NCI-H460 (cell line): ENCODE measurements around the gene NADK2. TPM values are rescaled to one million over a fixed set of nuclear protein-coding genes. Genes with fewer than 3 reads are reported as not detected.

ENCODE experiments used
- DNase-seq: peaks from one replicate; pipeline ENCODE4 v3.0.0-alpha.2; 2016; ENCODE audit warnings: low read depth; ENCODE audit errors: extremely low read depth
- total RNA-seq: library from RNA; depleted of rRNA; stranded (reverse); fragments of >200 nt; shearing (Covaris generic); gene quantifications from 2 replicates; pipeline ENCODE4 v1.2.3, GENCODE V29; 2014

NADK2 gene
- total RNA-seq, 1 experiment from 2014 or later = 33.6 TPM

DNA sequence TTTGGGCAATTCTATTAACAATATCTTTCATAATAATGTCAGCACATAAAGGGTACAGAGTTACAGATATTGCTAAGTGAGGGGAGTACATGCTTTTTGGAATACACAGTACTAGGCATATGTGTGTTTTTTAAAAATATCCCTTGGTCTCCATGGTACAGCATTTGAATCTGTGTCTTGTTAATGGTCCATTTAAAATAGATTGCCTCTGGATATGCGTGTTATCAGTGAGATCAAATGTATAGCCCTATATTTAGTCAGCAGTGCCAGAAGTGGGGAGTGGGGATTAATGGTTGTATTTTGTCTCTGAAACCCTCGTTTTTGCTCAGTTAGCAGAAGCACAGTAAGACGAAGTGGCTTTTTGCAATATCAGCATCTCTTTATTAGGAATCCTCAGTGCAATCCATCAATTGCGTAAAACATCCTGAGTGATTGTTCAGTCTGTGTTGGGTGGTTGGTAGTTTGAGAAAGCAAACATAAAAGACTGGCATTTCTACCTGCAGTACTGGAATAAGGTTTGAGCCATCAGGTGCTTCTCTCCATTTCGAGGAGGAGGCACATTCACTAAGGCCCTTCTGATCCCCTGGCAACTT, 70.8 kb downstream of the NADK2 start:
- no peak for DNase-seq

DNA sequence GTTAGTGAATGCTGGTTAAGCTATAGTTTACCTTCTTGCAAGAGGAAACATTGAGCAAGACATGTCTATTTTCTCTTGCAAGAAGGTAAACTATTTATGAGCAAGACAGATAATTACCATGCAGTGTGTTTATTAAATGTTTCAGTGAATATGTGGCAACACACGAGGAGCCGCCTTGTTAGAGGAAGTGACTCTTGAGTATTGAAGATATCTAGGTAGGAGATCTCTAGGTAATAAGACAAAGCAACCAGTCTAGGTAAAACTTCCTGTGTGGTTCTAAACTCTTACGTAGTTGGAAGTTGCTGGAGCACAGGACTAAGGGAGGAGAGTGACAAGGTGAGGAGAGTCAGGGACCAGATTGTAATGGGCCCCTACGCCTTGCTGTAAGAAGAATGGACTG, 73.0 kb downstream of the NADK2 start:
- no peak for DNase-seq

DNA sequence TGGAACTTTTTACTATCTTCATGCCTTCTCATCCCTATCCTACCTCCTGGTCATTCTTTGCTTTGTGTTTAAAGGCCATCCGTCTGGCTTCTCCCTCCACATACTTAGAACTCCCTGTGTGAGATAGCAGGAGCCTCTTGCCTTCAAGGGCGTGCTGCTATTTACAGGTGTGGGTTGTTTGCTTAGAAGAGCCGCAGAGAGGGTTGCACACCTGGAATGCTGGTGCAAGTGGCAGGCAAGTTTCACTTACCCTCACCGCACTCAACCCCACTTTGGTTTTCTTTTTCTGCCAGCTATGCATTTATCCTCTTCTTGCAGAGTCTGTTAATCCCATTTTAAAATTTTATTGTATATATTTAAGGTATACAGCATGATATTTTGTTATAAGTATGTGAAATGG, 77.3 kb downstream of the NADK2 start:
- DNase-seq = no peak

DNA sequence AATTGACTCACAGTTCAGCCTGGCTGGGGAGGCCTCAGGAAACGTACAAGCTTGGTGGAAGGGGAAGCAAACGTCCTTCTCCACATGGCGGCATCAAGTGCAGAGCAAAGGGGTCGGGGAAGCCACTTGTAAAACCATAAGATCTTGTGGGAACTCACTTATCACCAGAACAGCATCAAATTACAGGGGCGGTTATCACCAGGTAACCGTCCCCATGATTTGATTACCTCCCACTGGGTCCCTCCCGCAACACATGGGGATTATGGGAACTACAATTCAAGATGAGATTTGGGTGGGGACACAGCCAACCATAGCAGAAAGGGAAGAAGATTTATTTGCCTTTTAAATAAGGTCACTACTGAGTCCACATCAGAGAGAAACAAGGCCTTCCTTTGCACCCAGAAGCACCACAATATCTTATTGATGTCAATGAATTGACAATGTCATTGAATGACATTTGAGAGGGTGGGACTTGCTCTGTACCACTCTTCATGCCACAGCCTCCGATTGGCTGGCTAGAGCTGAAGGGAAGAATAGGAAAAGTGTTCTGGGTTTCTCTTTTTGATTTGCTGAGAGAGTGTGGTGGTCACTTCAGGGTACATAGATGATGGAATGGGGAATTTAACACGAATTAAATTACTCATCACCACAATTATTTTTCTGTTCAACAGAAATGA, 78.8 kb downstream of the NADK2 start:
- DNase-seq = no peak

DNA sequence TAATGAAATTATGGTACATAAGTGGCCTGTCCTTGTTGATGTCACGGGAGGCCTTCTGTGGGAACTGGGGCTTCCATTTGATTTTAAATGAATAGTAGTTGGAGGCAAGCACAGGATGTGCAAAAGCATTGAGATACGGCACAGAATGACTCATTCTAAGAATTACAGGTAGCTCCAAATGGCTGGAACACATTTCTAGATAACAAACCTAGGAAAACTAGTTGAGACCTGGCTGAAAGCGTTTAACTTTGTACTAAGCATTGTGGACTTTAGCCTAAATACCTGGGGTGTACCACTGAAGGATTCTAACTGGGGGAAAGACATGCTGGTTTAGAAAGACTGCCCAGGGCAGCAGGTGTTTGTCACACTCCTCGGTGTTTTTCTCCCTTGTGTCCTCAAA, 80.4 kb downstream of the NADK2 start:
- no peak for DNase-seq

DNA sequence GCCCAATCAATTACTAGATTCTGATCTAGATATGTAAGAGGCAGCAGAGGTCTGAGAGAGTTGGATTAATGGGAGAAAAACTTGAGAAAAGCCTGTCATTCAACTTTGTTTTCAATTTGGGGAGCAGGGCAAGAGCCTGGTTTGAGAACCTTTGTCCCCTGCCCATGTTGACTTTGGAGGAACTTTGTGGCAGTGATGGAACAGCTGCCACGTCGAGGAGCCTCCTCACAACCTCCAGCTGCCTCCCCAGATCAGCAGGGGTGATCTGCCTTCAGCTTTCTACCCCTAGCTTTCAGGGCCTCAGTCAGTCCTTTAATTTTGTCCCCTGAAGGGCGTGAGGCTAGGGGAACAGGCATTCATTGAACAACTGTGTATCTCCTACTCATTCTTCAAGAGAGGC, 81.1 kb downstream of the NADK2 start:
- DNase-seq = no peak

DNA sequence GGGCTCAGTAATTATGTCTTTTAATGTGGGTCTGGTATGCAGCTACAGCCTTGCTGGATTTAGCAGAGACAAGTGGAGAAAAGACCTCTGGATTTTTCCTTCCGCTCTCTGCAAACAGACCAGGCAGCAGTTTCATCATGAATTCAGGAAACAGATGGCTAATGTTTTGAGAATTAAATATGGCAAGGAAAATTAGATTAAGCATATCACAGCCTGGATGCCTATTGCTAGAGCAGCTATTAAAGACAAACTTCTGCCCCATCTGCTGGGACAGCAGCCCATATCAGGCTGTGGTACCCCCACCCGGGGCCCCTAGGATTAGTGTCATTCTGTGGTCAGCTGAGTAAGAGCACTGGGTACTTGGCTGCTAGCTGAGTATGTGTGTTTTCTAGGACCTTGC, 83.6 kb downstream of the NADK2 start:
- DNase-seq = no peak

DNA sequence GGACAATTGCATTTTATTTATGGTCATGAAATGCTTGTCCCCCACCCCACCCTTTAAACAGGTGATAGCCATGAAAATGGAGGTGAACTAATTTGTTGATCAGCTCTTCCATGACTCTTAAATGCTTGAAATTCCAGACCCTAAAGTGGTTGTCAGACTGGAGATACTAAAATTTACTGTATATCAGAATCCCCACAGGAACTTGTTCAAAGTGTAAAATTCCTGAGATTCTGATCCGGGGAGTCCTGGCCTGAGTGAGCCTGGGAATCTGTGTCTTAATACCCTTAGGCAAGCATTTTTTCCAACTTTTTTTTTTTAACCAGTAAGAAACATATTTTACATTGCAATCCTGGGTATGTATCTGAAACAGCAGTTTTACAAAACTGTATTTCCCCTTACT, 85.1 kb downstream of the NADK2 start:
- DNase-seq = no peak

DNA sequence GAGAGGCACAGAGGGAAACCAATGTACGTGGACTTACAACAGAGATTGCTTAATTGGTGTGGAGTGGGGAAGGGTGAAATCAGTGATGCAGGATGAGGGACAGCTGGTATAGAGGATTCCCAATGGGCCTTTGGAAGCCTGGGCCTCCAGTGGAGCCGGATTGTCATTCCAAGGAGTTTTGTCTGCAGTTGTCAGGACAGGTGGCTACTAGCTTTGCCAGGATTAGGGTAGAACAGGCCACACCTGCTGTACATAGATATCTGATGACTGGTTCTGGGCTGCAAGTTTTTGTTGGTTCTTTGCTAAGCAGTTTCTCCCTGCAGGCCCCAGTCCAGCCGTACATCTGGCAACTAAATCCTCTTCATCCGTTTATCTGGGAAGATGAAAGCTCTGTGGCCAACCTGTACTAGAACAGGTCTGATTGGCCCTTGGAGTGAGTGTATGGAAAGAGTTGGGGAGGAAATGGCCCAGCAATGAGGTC, 85.6 kb downstream of the NADK2 start:
- no peak for DNase-seq

DNA sequence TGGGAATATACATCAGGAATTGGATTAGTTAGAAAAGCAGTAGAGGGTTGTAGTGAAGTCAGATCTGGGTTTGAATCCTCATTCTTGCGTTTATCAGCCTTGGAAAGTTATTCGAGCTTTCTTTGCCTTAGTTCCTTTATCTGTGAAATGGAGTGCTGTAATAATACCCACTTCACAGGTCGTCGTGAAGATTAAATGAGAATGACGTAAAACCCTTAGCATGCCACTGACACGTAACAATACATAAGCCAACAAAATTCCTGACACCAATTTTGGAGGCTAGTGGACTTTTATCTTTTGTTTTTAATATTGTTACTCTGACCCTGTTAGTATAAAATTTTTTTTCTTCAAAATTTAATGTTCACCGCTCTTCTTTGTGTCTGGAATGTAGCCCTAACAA, 86.4 kb downstream of the NADK2 start:
- DNase-seq = no peak

DNA sequence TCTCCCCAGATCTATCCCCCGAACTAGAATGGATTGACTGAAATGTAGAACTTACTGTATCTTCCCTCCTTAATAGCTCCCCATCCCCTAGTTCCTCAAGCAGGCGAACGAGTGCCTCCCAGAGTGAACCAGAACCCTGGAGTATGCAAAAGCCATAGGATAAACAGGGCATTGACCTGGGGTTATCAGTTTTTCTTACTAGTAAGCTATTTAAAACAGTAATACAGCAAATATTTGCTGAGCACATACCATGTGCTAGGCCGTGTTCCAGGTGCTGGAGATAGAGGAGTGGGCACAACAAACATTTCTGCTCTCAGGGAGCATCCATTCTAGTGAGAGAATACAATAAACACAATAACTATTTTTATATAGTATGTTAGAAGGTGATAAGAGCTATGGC, 88.0 kb downstream of the NADK2 start:
- DNase-seq = no peak

DNA sequence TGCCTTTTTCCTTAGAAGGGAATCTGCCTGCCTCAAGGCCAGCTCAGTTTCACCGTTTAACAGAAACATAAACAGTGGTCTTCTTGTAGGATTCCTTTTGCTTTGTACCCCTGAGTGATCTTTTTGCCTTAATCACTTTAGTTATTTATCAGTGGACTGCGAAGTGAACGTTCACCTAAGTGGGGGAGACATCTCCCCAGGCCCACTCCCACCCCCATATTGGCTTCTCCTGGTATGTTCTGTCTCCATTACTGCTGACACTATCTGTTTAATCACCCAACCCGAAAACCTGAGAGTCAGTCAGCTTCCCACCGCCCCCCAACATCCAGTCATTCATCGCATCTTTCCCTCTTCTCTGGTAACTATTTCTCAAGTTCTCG, 88.4 kb downstream of the NADK2 start:
- no peak for DNase-seq

DNA sequence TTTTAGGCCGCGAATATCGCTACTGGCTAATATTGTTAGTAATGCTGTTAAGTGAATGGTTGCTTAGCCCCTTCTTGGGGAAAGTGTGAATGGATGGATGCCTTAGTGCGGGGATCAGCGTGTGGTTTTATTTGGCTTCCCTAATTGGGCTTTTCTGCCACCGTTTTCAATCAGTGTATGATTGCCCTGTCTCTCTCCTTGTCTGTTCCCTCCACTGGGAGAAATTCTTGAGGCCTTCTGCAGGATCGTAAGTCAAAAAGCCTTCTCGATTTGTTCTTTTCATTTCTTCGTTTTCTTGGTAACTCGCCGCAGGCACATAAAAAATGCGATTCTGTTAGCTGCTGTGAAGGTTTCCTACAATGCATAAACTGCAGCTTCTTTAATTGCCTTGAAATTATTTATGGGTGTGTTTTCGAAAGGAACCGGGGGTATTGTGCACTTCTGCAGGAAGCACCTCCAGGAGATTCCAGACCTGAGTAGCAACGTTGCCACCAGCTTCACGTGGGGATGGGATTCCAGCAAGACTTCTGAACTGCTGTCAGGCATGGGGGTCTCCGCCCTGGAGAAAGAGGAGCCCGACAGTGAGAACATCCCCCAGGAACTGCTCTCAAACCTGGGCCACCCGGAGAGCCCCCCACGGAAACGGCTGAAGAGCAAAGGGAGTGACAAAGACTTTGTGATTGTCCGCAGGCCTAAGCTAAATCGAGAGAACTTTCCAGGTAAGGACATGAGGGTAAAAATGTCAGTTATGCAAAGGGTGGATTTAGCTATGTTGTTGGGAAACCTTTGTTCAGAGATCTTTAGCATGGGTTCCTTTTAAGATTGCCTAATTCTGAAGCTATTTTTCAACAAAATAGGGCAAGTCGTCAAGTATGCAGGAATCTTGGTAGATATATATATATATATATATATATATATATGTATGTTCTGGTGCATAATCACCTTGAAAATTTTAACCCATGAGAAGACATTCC, 89.1 kb downstream of the NADK2 start:
- DNase-seq = no peak

DNA sequence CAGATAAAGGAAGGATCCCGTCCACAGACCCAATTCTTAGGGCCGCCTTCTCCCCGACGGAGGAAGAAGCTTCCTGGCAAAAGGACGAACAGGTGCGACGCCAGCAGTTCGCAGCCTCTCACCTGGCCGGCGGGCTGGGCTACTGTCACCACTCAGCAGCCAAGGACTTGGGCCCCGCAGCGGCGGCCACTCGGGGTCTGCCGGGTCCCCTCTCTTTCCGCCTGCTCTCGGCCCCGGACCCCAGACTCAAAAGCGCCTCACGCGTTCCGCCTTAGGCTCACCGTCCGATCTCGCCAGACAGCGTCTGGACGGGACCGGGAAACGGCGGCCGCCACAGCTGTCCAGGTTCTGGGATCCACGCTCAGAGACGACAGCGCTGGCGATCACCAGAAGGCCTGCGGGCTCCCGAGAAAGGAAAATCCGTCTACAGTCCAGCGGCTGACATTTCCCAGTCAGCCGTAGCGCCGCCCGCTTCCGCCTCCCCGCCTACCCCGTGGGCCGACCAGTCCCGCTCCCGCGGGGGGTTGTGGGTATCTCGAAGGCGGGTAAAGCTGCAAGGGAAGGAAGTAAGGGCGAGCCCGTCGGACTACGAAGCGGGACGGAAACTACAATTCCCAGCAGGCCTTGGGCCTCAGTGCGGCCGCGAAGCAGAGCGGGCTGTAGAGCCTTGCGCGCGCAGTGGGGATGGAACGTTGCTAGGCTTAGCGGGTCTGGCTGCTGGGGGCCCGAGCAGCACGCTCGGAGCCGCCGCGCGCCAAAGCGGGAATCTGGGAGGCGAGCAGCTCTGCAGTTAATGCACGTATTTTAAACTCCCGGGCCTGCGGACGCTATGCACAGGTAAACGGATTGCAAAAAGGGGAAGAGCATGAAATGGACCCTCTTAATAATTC, 90.0 kb downstream of the NADK2 start, which contains the start of the genes LMBRD2 and SKP2:
LMBRD2 (minus strand) TSS at position 454 of the 890 bp plus-strand sequence. CDS start 8,538 bp downstream, outside the sequence.
SKP2 (plus strand) TSS at position 678 of the 890 bp plus-strand sequence; CDS start at position 830, 152 bp downstream.
- DNase-seq = peak; percentile 97

DNA sequence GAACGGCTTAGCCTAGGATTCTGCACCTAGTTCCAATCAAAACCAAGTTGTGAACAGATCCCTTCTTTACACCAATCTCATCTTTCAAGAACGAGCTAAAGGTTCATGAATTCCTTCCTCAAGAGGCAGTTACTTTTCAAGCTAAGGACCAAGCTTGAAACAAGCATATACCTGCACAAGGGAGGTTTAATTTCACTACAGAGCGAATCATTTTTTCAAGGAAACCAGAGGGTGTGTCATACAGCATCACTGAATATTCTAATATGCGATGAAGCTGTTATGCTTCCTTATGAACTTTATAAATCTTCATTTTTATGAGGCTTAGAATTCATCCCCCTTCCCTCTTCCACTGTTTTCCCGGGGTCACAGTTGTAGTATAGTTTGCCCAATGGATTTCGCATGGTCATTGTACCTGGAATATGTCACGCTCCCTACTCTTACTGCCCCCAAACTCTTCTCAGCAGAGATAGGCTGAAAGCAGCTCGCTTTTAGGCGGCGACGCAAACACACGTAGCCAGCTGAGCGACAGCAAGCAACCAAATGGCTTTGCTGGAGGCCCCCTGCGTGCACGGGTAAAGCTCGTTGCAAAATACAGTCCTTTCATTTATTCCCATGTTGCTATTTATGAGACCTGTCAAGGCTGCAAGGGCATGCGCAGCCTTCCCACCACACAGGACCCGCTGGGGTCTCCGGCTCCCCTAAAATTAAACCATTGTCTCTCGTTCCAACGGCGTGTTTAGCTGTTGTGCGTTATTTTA, 90.9 kb downstream of the NADK2 start:
- DNase-seq = peak; percentile 18

DNA sequence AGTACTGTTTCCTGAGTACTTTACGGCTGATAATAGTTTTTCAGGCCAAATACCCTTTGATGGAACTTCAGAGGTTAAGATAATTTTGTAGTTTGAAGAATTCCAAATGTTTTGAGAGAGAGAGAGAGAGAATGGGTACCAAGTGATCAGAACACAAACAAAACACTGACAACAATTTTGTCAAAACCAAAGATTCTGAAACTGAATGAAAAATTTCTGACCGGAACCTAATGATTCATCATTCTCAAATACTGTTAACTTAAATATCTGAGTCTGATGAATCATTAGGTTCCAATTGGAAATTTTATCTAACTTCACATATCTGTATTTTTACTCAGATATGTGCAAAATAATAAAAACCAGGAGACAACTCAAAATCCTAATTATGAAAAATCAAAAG, 94.0 kb downstream of the NADK2 start:
- DNase-seq = no peak

DNA sequence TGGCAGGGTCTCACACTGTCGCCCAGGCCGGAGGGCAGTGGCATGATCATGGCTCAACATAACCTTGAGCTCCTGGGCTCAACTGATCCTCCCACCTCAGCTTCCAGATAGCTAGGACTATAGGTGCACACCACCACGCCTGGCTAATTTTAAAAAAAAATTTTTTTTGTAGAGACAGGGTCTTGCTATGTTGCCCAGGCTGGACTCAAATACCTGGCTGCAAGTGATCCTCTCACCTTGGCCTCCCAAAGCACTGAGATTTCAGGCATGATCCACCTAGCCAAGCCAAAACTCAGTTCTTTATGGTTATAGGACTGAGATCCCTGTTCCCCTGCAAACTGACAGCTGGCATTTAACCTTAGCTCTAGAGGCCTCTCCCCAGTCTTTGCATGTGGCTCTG, 95.3 kb downstream of the NADK2 start:
- no peak for DNase-seq

DNA sequence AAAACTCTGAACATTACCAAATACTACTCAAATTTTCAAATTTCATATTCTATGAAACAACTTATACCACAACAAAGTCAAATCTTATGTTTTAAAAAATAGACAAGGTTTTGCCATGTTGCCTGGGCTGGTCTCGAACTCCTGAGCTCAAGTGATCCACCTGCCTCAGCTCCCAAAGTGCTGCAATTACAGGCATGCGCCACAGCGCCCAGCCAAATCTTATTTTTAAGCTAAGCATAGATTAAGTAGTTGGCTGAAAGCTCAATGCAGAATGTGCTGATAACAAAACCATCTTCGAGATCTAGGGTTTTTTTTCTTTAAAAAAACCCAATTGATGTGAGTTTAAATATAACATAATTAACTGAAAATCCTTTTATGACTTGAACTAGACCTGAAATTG, 96.4 kb downstream of the NADK2 start:
- DNase-seq = no peak
